Lower leg skin (tissue), 4 donors: ENCODE data around the gene GALM. TPM values are rescaled to one million over a fixed set of nuclear protein-coding genes. Genes with fewer than 3 reads are reported as not detected.
"Not testable (repeated sequence)": the region's sequence is repeated elsewhere in the genome, so short reads cannot be mapped to it uniquely, and the experiment has no call there.

Source experiments
- DNase-seq, 2 donors: peaks; one replicate each; pipeline ENCODE4 v3.0.0-alpha.2; 2019; ENCODE audit warnings: low spot score in 2 of 2
- H3K4me3 ChIP-seq: fragments of 200-600 bp; sonication (generic); 2 replicates; pipeline ENCODE4 v1.5.1; 2017; ENCODE audit warnings: mild to moderate bottlenecking, low read depth; ENCODE audit not compliant: poor library complexity, severe bottlenecking
- CTCF ChIP-seq, 3 donors: fragments of 450-650 bp; IDR thresholded peaks; one replicate each; pipeline ENCODE4 v1.5.1; 2016; ENCODE audit warnings: antibody characterized with exemption in 3 of 3, mild to moderate bottlenecking in 3 of 3, moderate library complexity in 2 of 3
- POLR2A ChIP-seq, 2 donors: fragments of 450-650 bp; IDR thresholded peaks; one replicate each; pipeline ENCODE4 v1.6.1; 2016 to 2017; ENCODE audit warnings: antibody characterized with exemption in 2 of 2, mild to moderate bottlenecking in 1 of 2, moderate library complexity in 1 of 2
- WGBS, 2 donors: methylation state at CpG; one replicate each; pipeline ENCODE4 v1.1.5; 2018; 5-methylcytosine and 5-hydroxymethylcytosine counted together
- intact Hi-C: fragments of 100-400 bp; cut with DNase I; formaldehyde crosslinking; loops from one replicate; pipeline ENCODE4 v1.15.0; 2023; ENCODE audit warnings: low total_unique reads
- total RNA-seq, 4 donors: library from RNA; depleted of rRNA; stranded (reverse); fragments of >200 nt; gene quantifications; one replicate each; pipeline ENCODE4 v1.1.0, GENCODE V29; 2016

GALM gene
- total RNA-seq, 4 donors from 2014 or later: 4.0 to 12.1 (median 7.0) TPM

- intact Hi-C loops: no loop called here
- TF ChIP-seq POLR2A (IDR thresholded peaks at IDR 0.05): no peak
- H3K4me3 ChIP-seq: no peak overlapping the region
- no peak for DNase-seq
- WGBS, 2 donors: 41 to 48% methylated on average over 2 of the region's 2 CpGs
Observed at GRCh38 chr2:38633895-38634294, 32.0 kb upstream of the GALM start.

- no peak for DNase-seq
- TF ChIP-seq POLR2A (IDR thresholded peaks at IDR 0.05) (no peak), CTCF (IDR thresholded peaks at IDR 0.05) (no peak)
- no peak overlapping the region for H3K4me3 ChIP-seq
- intact Hi-C loops: no loop called here
- 42 to 43% methylated on average over 3 of the region's 3 CpGs for WGBS, 2 donors
Observed at GRCh38 chr2:38634684-38635083, 31.2 kb upstream of the GALM start.

GRCh38 chr2:38635139-38635538 lies 30.8 kb upstream of the GALM start:
- H3K4me3 ChIP-seq: no peak overlapping the region
- intact Hi-C loops: no loop called here
- 89% methylated on average over 4 of the region's 4 CpGs for WGBS, 2 donors
- DNase-seq: no peak
- TF ChIP-seq CTCF (IDR thresholded peaks at IDR 0.05) (no peak), POLR2A (IDR thresholded peaks at IDR 0.05) (no peak)

GRCh38 chr2:38636069-38636468 lies 29.8 kb upstream of the GALM start:
- DNase-seq: no peak
- intact Hi-C loops: no loop called here
- 83 to 87% methylated on average over 4 of the region's 4 CpGs for WGBS, 2 donors
- TF ChIP-seq POLR2A (IDR thresholded peaks at IDR 0.05) (no peak), CTCF (IDR thresholded peaks at IDR 0.05) (no peak)
- no peak overlapping the region for H3K4me3 ChIP-seq

- intact Hi-C loops, DNase-seq, H3K4me3 ChIP-seq: not testable (repeated sequence)
- WGBS, 2 donors: 85 to 87% methylated on average over 14 of the region's 14 CpGs
Observed at GRCh38 chr2:38642373-38643017, 23.4 kb upstream of the GALM start.

- no peak overlapping the region for H3K4me3 ChIP-seq
- no peak for TF ChIP-seq POLR2A (IDR thresholded peaks at IDR 0.05)
- TF ChIP-seq CTCF (IDR thresholded peaks at IDR 0.05): no peak
- 94 to 97% methylated on average over 36 to 45 of the region's 45 CpGs for WGBS, 2 donors
- intact Hi-C loops: no loop called here
- DNase-seq: no peak
Observed at GRCh38 chr2:38643021-38643671, 22.8 kb upstream of the GALM start.

GRCh38 chr2:38643683-38644511 lies 22.0 kb upstream of the GALM start:
- DNase-seq, intact Hi-C loops, H3K4me3 ChIP-seq: not testable (repeated sequence)
- 85 to 88% methylated on average over 15 to 16 of the region's 16 CpGs for WGBS, 2 donors
